Heart left ventricle (tissue), 13 donors: Measurements from ENCODE around the gene SOWAHC.

ENCODE experiments used
- CTCF ChIP-seq, 12 donors: fragments of 200-600 bp; sonication (generic) in 4 of 12; IDR thresholded peaks; one replicate each; pipeline versions ENCODE4 v1.5.0 to v1.8.0; 2018 to 2022; ENCODE audit warnings: antibody characterized with exemption in 12 of 12, mild to moderate bottlenecking in 5 of 12
- POLR2A ChIP-seq, 2 donors: fragments of 450-650 bp; IDR thresholded peaks; one replicate each; pipeline ENCODE4 v1.6.1; 2017; ENCODE audit warnings: antibody characterized with exemption in 2 of 2, mild to moderate bottlenecking in 2 of 2, moderate library complexity in 2 of 2
- donor health status: ischemic (EF 13 %, LVEDD 7.1; RV severe dilation, severe dysfunction).
- donor health status: DM: no; HTN: yes; CAD: no.
- donor health status: DM: no; HTN: no; CAD: no.
- donor health status: ischemic (EF 25% LVEDD 6.9; RV normal size, moderate dysfunction).
- donor health status: ischemic (EF 25% LVEDD 5.7; RV mildly dilated, moderate dysfunction).
- donor health status: ischemic (EF 35%, LVEDD 5.7; RV mildly dilated, moderate dysfunction).
- donor health status: nonischemic (EF 11% LVEDD 7.7; RV severe dilation, severe dysfunction).
- donor health status: DM: yes; HTN: yes; CAD: no.
- donor health status: PGD.
- donor health status: ischemic (EF 29% LVEDD 5.4; RV normal size, mild dysfunction).
- donor health status: nonischemic (EF 23%, LVEDD 6.1; RV moderate dilation, normal function).

DNA sequence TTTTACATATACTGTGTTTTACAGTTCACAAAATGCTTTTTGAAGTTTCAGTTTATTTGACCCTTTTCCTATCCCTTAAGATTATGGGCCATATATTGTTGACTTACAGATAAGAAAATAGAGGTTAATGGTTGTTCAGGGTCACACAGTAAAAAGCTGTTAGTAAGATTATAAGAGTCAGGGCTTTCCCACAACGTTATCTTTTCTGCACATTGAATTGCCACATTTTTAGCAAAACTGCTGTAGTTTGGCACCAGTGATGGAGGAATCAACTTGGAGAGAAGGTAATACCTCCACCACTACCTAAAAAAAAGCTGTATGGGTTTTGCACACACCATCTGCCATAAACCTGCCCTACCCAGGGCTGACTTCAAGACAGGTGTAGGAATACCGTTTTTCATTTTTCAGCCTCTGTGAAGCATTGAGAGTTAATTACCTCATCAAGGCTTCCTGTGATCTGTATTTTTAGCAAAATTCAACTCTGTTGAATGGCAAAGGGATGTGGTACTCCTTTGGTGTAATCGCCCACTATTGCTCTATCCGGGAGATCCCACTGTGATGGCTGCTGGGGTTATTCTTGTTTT lies 5.0 kb downstream of the SOWAHC start:
- TF ChIP-seq POLR2A (IDR thresholded peaks at IDR 0.05) (no peak), CTCF (IDR thresholded peaks at IDR 0.05) (no peak)
